Endometrial microvascular endothelial cells (primary cell): ENCODE results near the gene KCNIP4. TPM values are rescaled to one million over a fixed set of nuclear protein-coding genes. Genes with fewer than 3 reads are reported as not detected.
"Not testable (repeated sequence)": the region's sequence is repeated elsewhere in the genome, so short reads cannot be mapped to it uniquely, and the experiment has no call there.

Source experiments
- in situ Hi-C: cut with HindIII; loops from 2 replicates; pipeline ENCODE4 v1.10.0; 2017; ENCODE audit warnings: low sequenced_read_pairs, low pct_unique_long_range_greater_than_20kb; ENCODE audit errors: inconsistent ontology term
- total RNA-seq: library from RNA; depleted of rRNA; stranded (reverse); fragments of >200 nt; gene quantifications from one replicate; pipeline ENCODE4 v1.2.3, GENCODE V29; 2015; ENCODE audit errors: inconsistent ontology term

KCNIP4 gene
- not detected for total RNA-seq

GRCh38 chr4:21948347-21949072 lies at the start of gene KCNIP4:
Gene KCNIP4, minus strand, starts transcription at chr4:21948772.
- in situ Hi-C loops: no loop called here

DNA sequence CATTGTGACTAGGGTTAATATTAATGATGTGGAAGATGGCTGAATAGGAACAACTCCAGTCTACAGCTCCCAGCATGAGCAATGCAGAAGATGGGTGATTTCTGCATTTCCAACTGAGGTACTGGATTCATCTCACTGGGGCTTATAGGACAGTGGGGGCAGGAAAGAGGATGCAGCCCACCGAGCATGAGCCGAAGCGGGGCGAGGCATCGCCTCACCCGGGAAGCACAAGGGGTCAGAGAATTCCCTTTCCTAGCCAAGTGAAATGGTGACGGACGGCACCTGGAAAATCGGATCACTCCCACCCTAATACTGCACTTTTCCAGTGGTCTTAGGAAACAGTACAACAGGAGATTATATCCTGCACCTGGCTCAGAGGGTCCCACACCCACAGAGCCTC lies 48.0 kb upstream of the KCNIP4 start:
- in situ Hi-C loops: not testable (repeated sequence)

DNA sequence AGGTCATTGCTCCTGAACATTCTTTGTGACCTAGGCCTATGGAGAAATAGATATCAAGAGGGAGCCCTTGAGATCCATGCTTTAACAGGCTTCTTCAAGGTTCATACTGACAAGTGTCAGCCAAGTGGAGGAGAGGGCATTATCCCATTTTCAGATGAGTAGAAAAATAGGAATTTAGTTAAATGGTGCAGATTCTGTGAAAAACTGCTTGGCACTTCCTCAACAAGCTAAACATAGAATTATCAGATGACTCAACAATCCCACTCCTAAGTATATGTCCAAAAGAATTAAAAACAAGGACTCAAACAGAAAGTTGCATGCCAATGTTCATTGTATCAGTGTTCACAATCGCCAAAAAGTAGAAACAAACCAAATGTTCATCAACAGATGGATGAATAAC lies 43.8 kb upstream of the KCNIP4 start:
- in situ Hi-C loops: no loop called here

- in situ Hi-C loops: no loop called here
Observed at GRCh38 chr4:21991562-21991961, 43.0 kb upstream of the KCNIP4 start.

- in situ Hi-C loops: no loop called here
Observed at GRCh38 chr4:21991050-21991449, 42.5 kb upstream of the KCNIP4 start.

- in situ Hi-C loops: no loop called here
Observed at GRCh38 chr4:21989351-21989750, 40.8 kb upstream of the KCNIP4 start.

DNA sequence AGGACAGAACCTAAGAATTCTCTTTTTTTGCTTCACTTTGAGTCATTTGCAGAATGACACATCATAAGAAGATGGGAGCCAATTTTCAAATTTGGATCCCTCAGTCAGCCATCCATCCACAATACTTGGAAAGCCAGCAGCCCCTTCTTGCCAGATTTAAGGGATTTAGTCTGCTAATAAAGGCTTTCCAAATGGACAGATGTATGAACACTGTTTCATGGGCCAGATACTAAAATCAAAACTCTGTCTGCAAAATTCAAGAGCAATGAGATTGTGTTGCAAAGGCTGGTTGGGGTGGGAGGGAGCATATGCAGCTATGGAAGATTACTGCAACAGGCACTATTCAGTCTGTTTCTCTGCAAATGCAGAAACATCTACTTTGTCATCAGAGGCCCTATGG lies 37.7 kb upstream of the KCNIP4 start:
- in situ Hi-C loops: no loop called here

GRCh38 chr4:21982087-21982486 lies 33.5 kb upstream of the KCNIP4 start:
- in situ Hi-C loops: no loop called here

DNA sequence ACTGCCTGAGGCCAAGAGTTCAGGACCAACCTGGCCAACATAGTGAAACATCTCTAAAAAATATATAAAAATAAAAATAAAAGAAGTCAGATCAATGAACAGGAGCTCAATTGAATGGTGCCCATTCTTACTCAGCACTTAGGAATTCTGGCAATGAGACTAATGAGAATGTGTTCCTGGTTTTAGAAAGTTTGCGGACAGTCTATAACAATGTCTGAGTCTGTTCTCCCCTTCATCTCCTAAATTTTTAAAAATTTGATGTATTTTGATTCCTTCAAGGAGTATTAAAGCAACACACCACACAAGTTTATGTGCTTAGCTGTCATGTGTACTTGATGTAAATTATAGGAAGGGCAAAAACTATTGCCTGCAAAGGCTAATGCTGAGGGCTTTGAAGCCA lies 30.6 kb upstream of the KCNIP4 start:
- in situ Hi-C loops: no loop called here

- in situ Hi-C loops: no loop called here
Observed at GRCh38 chr4:21976166-21976565, 27.6 kb upstream of the KCNIP4 start.

GRCh38 chr4:21973850-21974249 lies 25.3 kb upstream of the KCNIP4 start:
- in situ Hi-C loops: no loop called here

DNA sequence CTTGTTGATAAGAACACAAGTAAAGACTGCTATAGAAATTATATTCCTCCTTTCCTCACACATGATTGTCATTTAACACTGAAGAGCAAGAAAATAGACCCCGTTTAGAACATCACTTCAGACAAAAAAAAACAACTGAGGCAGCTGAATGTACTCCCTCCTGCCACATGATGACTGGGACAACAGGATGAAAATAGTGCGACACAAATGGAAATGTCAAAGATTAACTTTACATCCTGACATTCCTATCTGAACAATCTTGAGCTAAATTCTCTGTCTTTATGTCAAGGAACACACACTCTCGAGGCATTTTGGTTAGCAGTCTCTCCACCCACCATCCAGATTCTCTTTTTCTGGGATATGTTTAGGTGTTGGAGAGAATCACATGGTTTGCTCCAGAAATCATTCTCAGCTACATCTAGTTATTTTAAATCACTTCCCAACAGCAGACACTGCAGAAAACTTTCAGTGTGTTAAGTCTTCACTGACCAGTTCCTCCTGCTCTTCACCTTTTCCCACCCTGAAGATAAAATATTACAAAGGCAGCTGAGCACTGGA lies 16.3 kb upstream of the KCNIP4 start:
- in situ Hi-C loops: no loop called here

DNA sequence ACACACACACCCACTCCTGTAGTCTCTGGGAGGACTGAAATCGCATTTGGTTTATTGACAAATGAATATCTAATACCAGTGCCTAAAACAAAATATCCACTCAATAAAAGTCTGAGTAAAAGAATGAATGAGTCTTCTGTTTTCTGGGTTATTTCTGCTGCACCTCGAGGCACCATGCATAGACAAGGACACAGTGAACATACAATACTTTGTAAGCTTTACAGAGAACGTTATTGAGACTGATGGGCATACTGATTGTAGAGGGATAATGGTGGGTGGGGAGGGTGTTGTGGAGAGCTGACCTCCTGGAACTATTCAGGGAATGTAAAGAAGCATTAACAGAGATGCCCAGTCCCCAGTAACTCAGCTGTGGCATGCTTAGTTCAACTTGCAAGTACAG lies 14.1 kb upstream of the KCNIP4 start:
- in situ Hi-C loops: no loop called here

- in situ Hi-C loops: no loop called here
Observed at GRCh38 chr4:21960793-21961192, 12.2 kb upstream of the KCNIP4 start.

GRCh38 chr4:21954916-21955315 lies 6.3 kb upstream of the KCNIP4 start:
- in situ Hi-C loops: no loop called here

DNA sequence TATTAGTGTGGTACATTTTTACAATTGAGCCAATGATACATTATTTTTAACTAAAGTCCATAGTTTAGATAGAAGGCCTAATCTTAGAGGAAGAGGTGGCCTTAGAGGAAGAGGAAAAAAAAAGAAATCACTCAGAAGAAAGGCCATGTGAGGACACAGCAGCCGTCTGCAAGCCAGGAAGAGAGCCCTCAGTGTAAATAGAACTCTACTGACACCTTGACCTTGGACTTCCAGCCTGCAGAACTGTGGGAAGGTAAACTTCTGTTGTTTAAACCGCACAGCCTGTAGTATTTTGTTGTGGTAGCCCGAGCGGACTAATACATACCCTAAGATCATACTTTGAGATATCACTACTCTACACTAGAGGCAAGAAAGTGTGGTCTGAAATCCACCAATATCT lies 5.1 kb upstream of the KCNIP4 start:
- in situ Hi-C loops: no loop called here

DNA sequence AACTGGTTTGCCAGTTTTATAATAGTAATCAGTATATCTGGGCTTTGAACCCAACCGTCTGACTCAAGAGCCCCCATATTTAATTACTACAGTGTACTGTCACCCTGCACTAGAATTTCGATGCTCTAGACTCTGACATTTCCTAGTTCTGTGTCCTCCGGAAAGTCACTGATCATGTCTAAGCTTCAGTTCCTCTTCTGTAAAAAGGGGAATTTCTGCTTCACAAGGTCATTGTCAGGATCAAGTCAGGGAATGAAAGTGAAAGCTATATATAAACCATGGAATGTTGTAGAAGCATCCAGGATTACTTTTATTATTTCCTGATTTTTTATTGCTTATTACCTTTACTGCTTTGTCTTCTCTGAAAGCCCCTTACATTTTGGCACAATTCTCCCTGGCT lies 4.0 kb upstream of the KCNIP4 start:
- in situ Hi-C loops: no loop called here

DNA sequence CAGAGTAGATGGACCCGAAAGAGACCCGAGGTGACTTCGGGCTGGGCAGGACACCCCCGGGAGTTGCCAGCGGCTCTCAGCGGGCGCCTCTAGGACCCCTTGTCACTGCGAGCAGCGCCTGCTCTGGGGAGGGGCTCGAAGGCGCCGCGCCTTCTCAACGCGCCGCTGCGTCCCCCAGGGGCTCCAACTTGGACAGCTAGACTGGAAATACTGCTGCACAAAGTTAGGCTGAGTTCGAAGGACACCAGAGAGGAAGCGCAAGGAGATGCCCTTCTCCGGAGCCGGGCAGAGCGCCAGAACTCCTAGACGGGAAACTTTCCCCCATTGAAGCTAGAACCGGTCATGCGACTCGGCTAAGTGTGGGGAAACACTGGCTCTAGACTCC lies 493 bp upstream of the KCNIP4 start:
- in situ Hi-C loops: no loop called here

DNA sequence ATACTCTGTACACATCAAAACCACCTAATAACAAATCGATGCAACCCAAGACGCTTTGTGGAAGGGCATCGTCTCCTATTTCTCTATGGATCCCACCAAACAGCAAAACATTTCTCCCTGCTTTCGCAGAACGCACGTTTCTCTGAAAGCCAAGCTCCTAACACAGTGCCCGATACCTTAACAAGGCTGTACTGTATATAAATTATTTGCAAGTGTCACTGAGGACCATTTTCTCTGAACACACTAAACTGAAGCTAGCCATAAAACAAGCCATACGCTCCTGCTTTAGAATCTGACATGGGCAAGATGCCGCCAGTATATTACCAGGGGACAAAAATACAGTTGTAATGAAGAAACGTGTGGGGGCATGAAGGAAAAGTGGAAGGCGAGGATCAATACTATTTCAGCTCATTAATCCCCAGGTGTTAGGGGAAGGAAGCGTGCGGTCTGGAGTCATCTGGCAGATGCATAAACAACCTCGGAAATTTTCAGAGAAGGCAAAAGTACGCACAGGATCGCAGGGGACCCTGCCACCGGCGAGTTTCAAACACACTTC lies 703 bp downstream of the KCNIP4 start:
- in situ Hi-C loops: no loop called here

GRCh38 chr4:21946858-21947257 lies 1.7 kb downstream of the KCNIP4 start:
- in situ Hi-C loops: no loop called here
